GM10847 (cell line): ENCODE results near the gene PPP1R13B.

ENCODE experiments used
- POLR2A ChIP-seq: IDR thresholded peaks from 2 replicates; pipeline ENCODE4 v1.6.1; 2011; ENCODE audit not compliant: insufficient read length; ENCODE audit errors: extremely low read depth

The PPP1R13B gene

GRCh38 chr14:103755060-103755459 is 92.3 kb downstream of the PPP1R13B start:
- TF ChIP-seq POLR2A = no peak

GRCh38 chr14:103753774-103754173 is 93.6 kb downstream of the PPP1R13B start:
- TF ChIP-seq POLR2A = no peak

GRCh38 chr14:103749860-103750259 is 97.5 kb downstream of the PPP1R13B start:
- TF ChIP-seq POLR2A = no peak

GRCh38 chr14:103749452-103749851 is 97.9 kb downstream of the PPP1R13B start:
- TF ChIP-seq POLR2A = no peak

- no peak for TF ChIP-seq POLR2A
Observed at GRCh38 chr14:103748534-103748857, 98.9 kb downstream of the PPP1R13B start.

- TF ChIP-seq POLR2A = no peak
Observed at GRCh38 chr14:103746701-103747100, 100.7 kb downstream of the PPP1R13B start.

- TF ChIP-seq POLR2A = no peak
Observed at GRCh38 chr14:103745424-103745823, 102.0 kb downstream of the PPP1R13B start.

GRCh38 chr14:103744621-103745395 is 102.6 kb downstream of the PPP1R13B start:
- no peak for TF ChIP-seq POLR2A

- TF ChIP-seq POLR2A = no peak
Observed at GRCh38 chr14:103743691-103744090, 103.7 kb downstream of the PPP1R13B start.

- no peak for TF ChIP-seq POLR2A
Observed at GRCh38 chr14:103742499-103743255, 104.7 kb downstream of the PPP1R13B start.

GRCh38 chr14:103741876-103742275 is 105.5 kb downstream of the PPP1R13B start:
- no peak for TF ChIP-seq POLR2A

- no peak for TF ChIP-seq POLR2A
Observed at GRCh38 chr14:103740991-103741689, 106.2 kb downstream of the PPP1R13B start.

GRCh38 chr14:103739793-103740501 is 107.4 kb downstream of the PPP1R13B start:
- no peak for TF ChIP-seq POLR2A

GRCh38 chr14:103739466-103739792 is 107.9 kb downstream of the PPP1R13B start:
- TF ChIP-seq POLR2A = no peak

GRCh38 chr14:103738701-103739451 is 108.5 kb downstream of the PPP1R13B start:
- no peak for TF ChIP-seq POLR2A
